NCI-H146 treated with DMSO at 0.1 percent for 48 hours (cell line): Measurements from ENCODE around the gene PERM1.

Source experiments
- DNase-seq: peaks from one replicate; lab custom pipeline; 2025; ENCODE audit not compliant: unreplicated experiment; lab: John Stamatoyannopoulos, UW

Gene PERM1

GRCh38 chr1:936348-937264 lies 45.3 kb downstream of the PERM1 start:
- no peak for DNase-seq

GRCh38 chr1:935751-936231 lies 46.1 kb downstream of the PERM1 start:
- peak; percentile 36 for DNase-seq

GRCh38 chr1:934991-935750 lies 46.7 kb downstream of the PERM1 start:
- DNase-seq, result no peak

GRCh38 chr1:933603-933940 lies 48.3 kb downstream of the PERM1 start:
- DNase-seq, result no peak

- DNase-seq, result no peak
Observed at GRCh38 chr1:932776-933602, 48.9 kb downstream of the PERM1 start.

GRCh38 chr1:932173-932510 lies 49.8 kb downstream of the PERM1 start:
- DNase-seq, result no peak

- DNase-seq, result no peak
Observed at GRCh38 chr1:931380-932172, 50.3 kb downstream of the PERM1 start.

- peak; percentile 48 for DNase-seq
Observed at GRCh38 chr1:930633-931138, 51.2 kb downstream of the PERM1 start.

- DNase-seq, result no peak
Observed at GRCh38 chr1:929712-930632, 51.9 kb downstream of the PERM1 start.

- DNase-seq, result no peak
Observed at GRCh38 chr1:928825-929661, 52.9 kb downstream of the PERM1 start.

GRCh38 chr1:927748-928147 lies 54.1 kb downstream of the PERM1 start:
- DNase-seq, result no peak

GRCh38 chr1:927234-927633 lies 54.7 kb downstream of the PERM1 start:
- no peak for DNase-seq

GRCh38 chr1:925561-926421 lies 56.1 kb downstream of the PERM1 start:
- no peak for DNase-seq
